SU-DHL-6 (cell line): ENCODE measurements around the gene SCARB2.

Experiments used
- CTCF ChIP-seq: fragments of 200-600 bp; sonication (generic); IDR thresholded peaks from one replicate; pipeline ENCODE4 v1.5.1; 2017; ENCODE audit warnings: antibody characterized with exemption, mild to moderate bottlenecking, low read length, moderate library complexity; ENCODE audit not compliant: insufficient read depth, poor library complexity, severe bottlenecking
- EZH2phosphoT487 ChIP-seq: fragments of 200-600 bp; sonication (generic), shearing (Covaris generic); conservative IDR thresholded peaks from 2 replicates; pipeline ENCODE4 v1.6.1; 2018; ENCODE audit warnings: mild to moderate bottlenecking, antibody characterized with exemption, low read length, moderate library complexity, mixed read lengths

GRCh38 chr4:76235407-76235806 is 21.8 kb upstream of the SCARB2 start:
- TF ChIP-seq CTCF (no peak), EZH2phosphoT487 (no peak)
